ENCODE measurements around the gene JAKMIP2. TPM values are rescaled to one million over a fixed set of nuclear protein-coding genes. Genes with fewer than 3 reads are reported as not detected.

Gene JAKMIP2
- polyA plus RNA-seq, 1 experiment, result not detected

DNA sequence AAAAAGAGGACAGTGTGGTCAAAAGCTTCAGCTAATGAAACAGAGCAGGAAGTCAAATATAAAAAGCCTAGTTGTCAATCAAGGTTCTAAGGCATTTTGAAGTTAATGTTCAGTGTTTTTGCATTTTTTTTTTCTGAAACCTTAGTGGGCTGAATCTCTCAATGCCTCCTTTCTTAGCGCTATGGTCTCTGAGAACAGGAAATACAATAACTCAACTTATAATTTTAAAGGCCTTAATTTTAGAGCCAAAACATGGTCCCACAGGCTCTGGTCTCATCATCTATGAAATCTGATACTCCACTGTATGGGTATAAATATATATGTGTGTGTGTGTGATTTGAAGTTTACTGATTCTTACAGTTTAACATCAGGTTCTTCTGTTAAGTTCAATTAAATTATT lies 209.3 kb downstream of the JAKMIP2 start:
- ChIA-PET POLR2A (no interaction called here), CTCF (interaction anchor here (0.7 to 1.5 kb wide), 7 partner anchors 14 to 475 kb away, joined by 3 to 6 read pairs (median 5); no protein-coding TSS in a partner anchor)
- H3K27me3 ChIP-seq (ENCODE audit: control insufficient read depth, insufficient read depth, low read length), result no peaks in the 10 kb centered on the region

DNA sequence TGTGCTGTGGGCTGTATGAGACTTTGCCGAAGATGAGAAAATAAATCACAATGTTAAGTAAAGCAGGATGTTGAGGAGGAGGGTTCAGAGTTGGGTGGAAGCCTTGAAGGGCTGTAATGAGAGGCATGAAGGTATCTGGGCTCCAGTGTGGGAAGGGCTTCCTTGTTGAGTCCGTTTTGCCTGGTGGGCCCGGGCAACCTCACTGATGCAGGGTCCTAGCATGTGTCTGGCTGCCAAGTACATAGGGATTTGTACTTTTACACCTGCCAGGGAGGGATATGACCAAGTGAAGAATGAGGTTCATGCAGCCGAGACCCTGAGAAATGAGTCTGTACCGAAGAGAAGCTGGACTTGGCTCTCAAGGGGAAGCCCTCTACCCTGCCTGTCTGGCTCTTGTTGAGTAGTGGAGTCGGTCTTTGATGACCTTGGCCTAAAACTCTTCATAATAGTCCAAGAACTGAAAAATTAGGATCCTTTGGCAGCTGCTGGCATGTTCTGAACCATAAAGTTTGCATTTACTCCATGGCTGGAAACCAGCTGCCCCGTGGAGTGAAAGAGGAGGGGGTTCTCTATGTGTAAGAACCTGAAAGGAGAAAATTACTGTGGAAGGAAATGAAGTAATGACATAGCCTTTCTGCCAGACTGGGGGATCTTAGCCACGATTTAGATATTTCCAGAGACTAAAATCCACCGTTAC lies 213.7 kb downstream of the JAKMIP2 start:
- POLR2A ChIA-PET, result no interaction called here
- TF ChIP-seq CTCF (IDR thresholded peaks at IDR 0.05; ENCODE audit: insufficient read depth, low read depth, low read length), result no peak
- CTCF ChIA-PET, result interaction anchor here (0.9 to 1.4 kb wide), 5 partner anchors 10 to 345 kb away, joined by 3 read pairs; no protein-coding TSS in a partner anchor
- no peaks in the 10 kb centered on the region for H3K36me3 ChIP-seq (ENCODE audit: control insufficient read depth, insufficient read depth, low read length)
- H3K27me3 ChIP-seq (ENCODE audit: control insufficient read depth, insufficient read depth, low read length), result no peaks in the 10 kb centered on the region
- no peak overlapping the region for H3K4me3 ChIP-seq (ENCODE audit: low read depth, low read length)
- no peak for DNase-seq (ENCODE audit: low read depth)

More for the DNA sequence above, 209.3 kb downstream of the JAKMIP2 start:
- no peak for DNase-seq (ENCODE audit: low read depth)
- TF ChIP-seq CTCF (IDR thresholded peaks at IDR 0.05; ENCODE audit: insufficient read depth, low read depth, low read length), result no peak
- H3K4me3 ChIP-seq (ENCODE audit: low read depth, low read length), result no peak overlapping the region
- H3K36me3 ChIP-seq (ENCODE audit: control insufficient read depth, insufficient read depth, low read length), result no peaks in the 10 kb centered on the region

DNA sequence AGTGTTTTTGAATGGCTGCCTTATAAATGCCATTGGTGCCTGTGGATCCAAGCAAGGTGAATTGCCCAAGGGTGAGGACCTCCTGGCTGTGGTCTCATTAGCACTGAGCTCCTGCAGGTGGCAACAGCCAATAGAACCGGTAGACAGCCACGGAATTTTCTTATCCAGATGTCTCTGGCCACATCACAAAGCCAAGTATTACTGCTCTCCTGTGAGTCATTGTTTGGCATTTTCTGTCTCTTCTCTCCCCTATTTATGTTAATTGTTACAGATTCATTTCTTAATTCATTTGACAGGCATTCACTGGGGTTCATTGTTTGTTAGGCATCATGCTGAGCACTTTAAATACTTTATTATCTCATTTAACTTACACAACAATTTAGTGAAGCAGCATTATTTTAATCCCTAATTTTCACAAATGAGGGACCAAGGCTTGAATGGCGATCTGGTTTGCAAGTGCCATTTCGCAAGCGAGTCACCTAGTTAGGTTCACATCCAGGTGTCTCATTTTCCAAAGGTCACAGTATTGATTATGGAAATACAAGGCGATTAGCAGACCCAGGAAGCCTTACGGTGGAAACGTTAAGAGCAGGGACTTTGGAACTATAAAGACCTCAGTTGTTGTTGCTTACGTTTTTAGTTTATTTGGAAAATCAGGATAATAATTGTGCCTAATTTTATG lies 214.5 kb downstream of the JAKMIP2 start:
- TF ChIP-seq CTCF (IDR thresholded peaks at IDR 0.05; ENCODE audit: insufficient read depth, low read depth, low read length), result no peak
- POLR2A ChIA-PET, result no interaction called here

GRCh38 chr5:147565524-147565923 lies 217.0 kb downstream of the JAKMIP2 start:
- Histone ChIP-seq H3K27me3 (ENCODE audit: control insufficient read depth, insufficient read depth, low read length) (no peaks in the 10 kb centered on the region), H3K4me3 (ENCODE audit: low read depth, low read length) (no peak overlapping the region), H3K36me3 (ENCODE audit: control insufficient read depth, insufficient read depth, low read length) (no peaks in the 10 kb centered on the region)
- no peak for DNase-seq (ENCODE audit: low read depth)
- POLR2A ChIA-PET, result interaction anchor here (0.6 to 1.0 kb wide), 2 partner anchors 11 to 134 kb away, joined by 3 to 4 read pairs; no protein-coding TSS in a partner anchor
- TF ChIP-seq CTCF (IDR thresholded peaks at IDR 0.05; ENCODE audit: insufficient read depth, low read depth, low read length), result no peak
- CTCF ChIA-PET, result interaction anchor here (1.9 to 5.2 kb wide), 3 partner anchors 11 to 341 kb away, joined by 6 to 39 read pairs (median 8); no protein-coding TSS in a partner anchor

More for the DNA sequence above, 214.5 kb downstream of the JAKMIP2 start:
- Histone ChIP-seq H3K27me3 (ENCODE audit: control insufficient read depth, insufficient read depth, low read length) (no peaks in the 10 kb centered on the region), H3K36me3 (ENCODE audit: control insufficient read depth, insufficient read depth, low read length) (no peaks in the 10 kb centered on the region), H3K4me3 (ENCODE audit: low read depth, low read length) (no peak overlapping the region)
- DNase-seq (ENCODE audit: low read depth), result peak; percentile 37
- CTCF ChIA-PET, result interaction anchor here (1.1 to 5.2 kb wide), 4 partner anchors 9 to 176 kb away, joined by 3 to 39 read pairs (median 4); no protein-coding TSS in a partner anchor

GRCh38 chr5:147564124-147564486 lies 218.4 kb downstream of the JAKMIP2 start:
- H3K4me3 ChIP-seq (ENCODE audit: low read depth, low read length), result no peak overlapping the region
- ChIA-PET POLR2A (no interaction called here), CTCF (interaction anchor here (1.9 to 5.9 kb wide), 4 partner anchors 13 to 340 kb away, joined by 6 to 61 read pairs (median 24); no protein-coding TSS in a partner anchor)
- H3K27me3 ChIP-seq (ENCODE audit: control insufficient read depth, insufficient read depth, low read length), result no peaks in the 10 kb centered on the region
- DNase-seq (ENCODE audit: low read depth), result no peak
- H3K36me3 ChIP-seq (ENCODE audit: control insufficient read depth, insufficient read depth, low read length), result no peaks in the 10 kb centered on the region
- no peak for TF ChIP-seq CTCF (IDR thresholded peaks at IDR 0.05; ENCODE audit: insufficient read depth, low read depth, low read length)

Data from BJ (cell line).